K562 (cell line): Measurements from ENCODE around the gene PVALEF. TPM values are rescaled to one million over a fixed set of nuclear protein-coding genes. Genes with fewer than 3 reads are reported as not detected.

Experiments
- ADNP ChIP-seq: fragments of 200-800 bp; sonication (Bioruptor generic); IDR thresholded peaks from 2 replicates; pipeline ENCODE4 v1.6.1; 2016; ENCODE audit warnings: missing genetic modification characterization, missing compliant biosample characterization
- CAMTA2 ChIP-seq: fragments of 250-450 bp; sonication (Bioruptor Pico); conservative IDR thresholded peaks from 2 replicates; pipeline ENCODE4 v1.5.1; 2022
- CBX8 ChIP-seq: fragments of 200-600 bp; sonication (generic); IDR thresholded peaks from 2 replicates; pipeline ENCODE4 v1.6.1; 2012; ENCODE audit warnings: borderline replicate concordance, mixed run types, low read depth, mild to moderate bottlenecking, moderate library complexity, mixed read lengths, low read length, control low read depth, inconsistent platforms; ENCODE audit not compliant: poor library complexity, severe bottlenecking; ENCODE audit errors: extremely low read depth
- EZH2 ChIP-seq: IDR thresholded peaks from 2 replicates; pipeline ENCODE4 v1.6.1; 2012; ENCODE audit warnings: low read depth, mild to moderate bottlenecking, inconsistent platforms, low read length, borderline replicate concordance
- GTF2E2 ChIP-seq: fragments of 200-800 bp; sonication (Bioruptor generic); IDR thresholded peaks from 2 replicates; pipeline ENCODE4 v1.6.1; 2016; ENCODE audit warnings: missing genetic modification characterization, missing compliant biosample characterization
- HDAC1 ChIP-seq, 2 experiments: fragments of 450-650 bp; IDR thresholded peaks; 2 replicates each; pipeline ENCODE4 v1.6.1; 2016 to 2017; ENCODE audit warnings: inconsistent platforms in 1 of 2, mild to moderate bottlenecking in 1 of 2, moderate library complexity in 1 of 2
- HMG20A ChIP-seq: fragments of 450-650 bp; formaldehyde crosslinking; conservative IDR thresholded peaks from 2 replicates; pipeline ENCODE4 v1.4.0; 2020; ENCODE audit warnings: mild to moderate bottlenecking, mixed read lengths
- KLF10 ChIP-seq: fragments of 250-450 bp; sonication (Bioruptor Pico); IDR thresholded peaks from 2 replicates; pipeline ENCODE4 v1.6.1; 2021; ENCODE audit warnings: matching md5 sums
- MCM3 ChIP-seq: fragments of 450-650 bp; IDR thresholded peaks from 2 replicates; pipeline ENCODE4 v1.6.1; 2016
- PCBP2 ChIP-seq: fragments of 200-400 bp; formaldehyde crosslinking; IDR thresholded peaks from 2 replicates; pipeline ENCODE4 v1.6.1; 2018; ENCODE audit warnings: low read length, low read depth, mild to moderate bottlenecking, moderate library complexity; ENCODE audit not compliant: poor library complexity, severe bottlenecking
- PHF8 ChIP-seq: fragments of 200-600 bp; sonication (generic); IDR thresholded peaks from 2 replicates; pipeline ENCODE4 v1.6.1; 2012; ENCODE audit warnings: mixed run types, mild to moderate bottlenecking, inconsistent platforms, low read length, moderate library complexity, borderline replicate concordance
- PTTG1 ChIP-seq: fragments of 450-650 bp; IDR thresholded peaks from 2 replicates; pipeline ENCODE4 v1.6.1; 2016; ENCODE audit warnings: low read depth, mild to moderate bottlenecking, missing genetic modification characterization, missing compliant biosample characterization
- SIN3A ChIP-seq, 2 experiments: fragments of 150-350 bp in 1 of 2; IDR thresholded peaks; 2 replicates each; pipeline ENCODE4 v1.6.1; 2011 to 2016; ENCODE audit warnings: borderline replicate concordance in 2 of 2, low read depth in 2 of 2, low read length in 2 of 2, mild to moderate bottlenecking in 2 of 2, moderate library complexity in 2 of 2; ENCODE audit not compliant: control insufficient read depth in 1 of 2
- SIN3B ChIP-seq: fragments of 450-650 bp; IDR thresholded peaks from 2 replicates; pipeline ENCODE4 v1.6.1; 2017; ENCODE audit warnings: low read depth, mild to moderate bottlenecking, moderate library complexity
- SMAD3 ChIP-seq: fragments of 450-650 bp; formaldehyde crosslinking; conservative IDR thresholded peaks from 2 replicates; pipeline ENCODE4 v1.4.0; 2020; ENCODE audit warnings: mild to moderate bottlenecking
- SP2 ChIP-seq: IDR thresholded peaks from 2 replicates; pipeline ENCODE4 v1.6.1; 2011; ENCODE audit warnings: mild to moderate bottlenecking, low read depth, low read length, moderate library complexity; ENCODE audit not compliant: poor library complexity, severe bottlenecking; ENCODE audit errors: extremely low read depth
- U2AF1 ChIP-seq: fragments of 200-400 bp; formaldehyde crosslinking; optimal IDR thresholded peaks from 2 replicates; pipeline ENCODE3; 2017; ENCODE audit warnings: mild to moderate bottlenecking, low read depth, low read length, moderate library complexity
- ZFP36 ChIP-seq: fragments of 150-350 bp; IDR thresholded peaks from 2 replicates; pipeline ENCODE4 v1.6.1; 2018; ENCODE audit warnings: low read length, low read depth; ENCODE audit not compliant: partially characterized antibody
- ZNF212 ChIP-seq: fragments of 450-650 bp; formaldehyde crosslinking; IDR thresholded peaks from 2 replicates; pipeline ENCODE4 v1.4.0; 2020; ENCODE audit warnings: mild to moderate bottlenecking
- ZNF384 ChIP-seq: IDR thresholded peaks from 2 replicates; pipeline ENCODE4 v1.6.1; 2012; ENCODE audit warnings: low read depth, low read length, improper control_type of control experiment
- ZNF75A ChIP-seq: fragments of 450-650 bp; formaldehyde crosslinking; IDR thresholded peaks from 2 replicates; pipeline ENCODE4 v1.4.0; 2020; ENCODE audit warnings: mild to moderate bottlenecking
- ZSCAN32 ChIP-seq: fragments of 450-650 bp; formaldehyde crosslinking; IDR thresholded peaks from 2 replicates; pipeline ENCODE4 v1.4.0; 2020; ENCODE audit warnings: mild to moderate bottlenecking, moderate library complexity
- polyA plus RNA-seq, 8 experiments: library from polyadenylated mRNA; depleted of rRNA in 4 of 8; stranded (reverse) in 5 of 8; unstranded in 3 of 8; fragments of >200 nt; fragmentation: Nextera tagmentation in 2 of 8; fragmentation: Illumina TruSeq in 1 of 8; extraction: Ambion mirVana in 2 of 8; extraction: Trizol in 1 of 8; gene quantifications; 2 replicates each; pipeline versions ENCODE4 v1.2.1 to v1.2.3, GENCODE V29; 2011 to 2014; ENCODE audit warnings: inconsistent platforms in 1 of 8, missing spikeins in 1 of 8
- total RNA-seq, 7 experiments: library from RNA; depleted of rRNA in 6 of 7; stranded (reverse); fragments of >200 nt in 6 of 7; fragmentation: Illumina TruSeq in 2 of 7; extraction: Trizol in 2 of 7; gene quantifications; 2 replicates each; pipeline versions ENCODE4 v1.2.1 to v1.2.3, GENCODE V29; 2011 to 2021; ENCODE audit warnings: low replicate concordance in 1 of 7
- TF ChIP-seq, protein P1 (sequence below): fragments of 450-650 bp; formaldehyde crosslinking; IDR thresholded peaks from 2 replicates; pipeline ENCODE4 v1.4.0; 2022; ENCODE audit warnings: mild to moderate bottlenecking, moderate library complexity

The PVALEF gene
- total and polyA plus RNA-seq, 9 of the 15 experiments (the other 6 are each of a cell fraction or from before 2014, with no cell fraction given) = not detected

DNA sequence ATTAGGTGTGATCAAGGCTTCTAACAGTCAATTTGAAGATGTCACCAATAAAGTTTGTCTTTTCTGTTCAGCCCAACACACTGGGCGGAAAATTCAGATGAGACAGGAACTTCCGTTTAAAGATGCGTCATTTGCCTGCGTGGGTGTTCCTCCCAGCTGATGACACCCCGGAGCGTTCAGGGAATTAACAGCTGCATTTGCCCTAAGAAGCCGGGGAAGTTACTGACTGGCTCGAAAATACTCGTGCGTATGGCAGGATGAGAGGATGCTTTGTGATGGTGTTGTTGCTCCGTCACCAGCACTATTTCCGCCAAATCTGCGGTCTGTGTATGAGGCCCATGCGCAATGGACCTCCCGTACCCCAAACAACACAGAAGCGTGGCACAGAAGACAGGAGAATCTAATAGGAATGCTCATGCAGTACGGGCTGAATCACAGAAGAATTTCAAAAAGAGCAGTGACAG is 11.9 kb upstream of the PVALEF start (continued):
- TF ChIP-seq EZH2 (no peak), HMG20A (no peak), SIN3B (no peak), KLF10 (CRISPR knock-in tag) (no peak), CBX8 (no peak), U2AF1 (no peak), ZSCAN32 (CRISPR knock-in tag) (no peak), MCM3 (no peak), PCBP2 (no peak), PHF8 (no peak), ZNF384 (no peak), PTTG1 (tag) (no peak), CAMTA2 (no peak), HDAC1 (IDR thresholded peaks at IDR 0.05) (peak in 1 of 2 experiments; percentile 42; a peak in 1 of 4 replicates), GTF2E2 (tag) (peak; percentile 35; the same call in 1 of the 2 replicates), SP2 (no peak), ZNF75A (CRISPR knock-in tag) (no peak), ZNF212 (no peak), SMAD3 (CRISPR knock-in tag) (no peak), ZFP36 (no peak), ADNP (tag) (no peak), SIN3A (IDR thresholded peaks at IDR 0.05; ENCODE audit: borderline replicate concordance in 2 of 2, control insufficient read depth in 1 of 2, low read depth in 2 of 2, low read length in 2 of 2) (peak in 1 of 2 experiments; percentile 54; a peak in 1 of 4 replicates)
- TF ChIP-seq, protein P1, sequence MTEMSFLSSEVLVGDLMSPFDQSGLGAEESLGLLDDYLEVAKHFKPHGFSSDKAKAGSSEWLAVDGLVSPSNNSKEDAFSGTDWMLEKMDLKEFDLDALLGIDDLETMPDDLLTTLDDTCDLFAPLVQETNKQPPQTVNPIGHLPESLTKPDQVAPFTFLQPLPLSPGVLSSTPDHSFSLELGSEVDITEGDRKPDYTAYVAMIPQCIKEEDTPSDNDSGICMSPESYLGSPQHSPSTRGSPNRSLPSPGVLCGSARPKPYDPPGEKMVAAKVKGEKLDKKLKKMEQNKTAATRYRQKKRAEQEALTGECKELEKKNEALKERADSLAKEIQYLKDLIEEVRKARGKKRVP (CRISPR knock-in tag) = no peak
